ENCODE data around the gene PPTC7.
"Not testable (repeated sequence)": the region's sequence is repeated elsewhere in the genome, so short reads cannot be mapped to it uniquely, and the experiment has no call there.

The PPTC7 gene

DNA sequence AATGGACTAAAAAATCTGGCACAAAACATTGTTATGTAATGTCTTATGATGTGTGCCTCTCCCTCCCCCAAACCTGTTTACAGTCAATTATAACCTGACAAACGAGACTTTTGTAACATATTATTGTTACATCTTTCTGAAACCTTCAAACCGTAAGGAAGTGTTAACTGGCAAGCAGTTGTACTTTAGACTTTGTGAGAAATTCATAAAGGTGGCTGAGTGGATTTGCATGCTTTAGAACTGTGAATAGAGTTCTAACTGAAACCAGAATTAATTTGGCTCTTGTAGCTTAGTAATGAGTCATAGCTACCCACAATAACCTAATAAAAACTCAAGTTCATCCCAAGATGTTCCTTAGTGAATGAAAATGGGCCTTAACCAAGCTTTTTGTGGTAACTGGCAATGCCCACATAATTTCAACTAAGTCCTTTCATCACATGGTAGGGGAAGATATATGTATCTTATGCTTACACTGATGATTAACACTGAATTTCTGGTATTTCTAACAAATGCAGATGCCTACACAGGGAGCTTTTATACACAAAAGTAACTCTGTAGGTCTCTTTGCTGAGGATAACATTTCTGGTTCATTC, 51.3 kb downstream of the PPTC7 start:
- DNase-seq: no peak

DNA sequence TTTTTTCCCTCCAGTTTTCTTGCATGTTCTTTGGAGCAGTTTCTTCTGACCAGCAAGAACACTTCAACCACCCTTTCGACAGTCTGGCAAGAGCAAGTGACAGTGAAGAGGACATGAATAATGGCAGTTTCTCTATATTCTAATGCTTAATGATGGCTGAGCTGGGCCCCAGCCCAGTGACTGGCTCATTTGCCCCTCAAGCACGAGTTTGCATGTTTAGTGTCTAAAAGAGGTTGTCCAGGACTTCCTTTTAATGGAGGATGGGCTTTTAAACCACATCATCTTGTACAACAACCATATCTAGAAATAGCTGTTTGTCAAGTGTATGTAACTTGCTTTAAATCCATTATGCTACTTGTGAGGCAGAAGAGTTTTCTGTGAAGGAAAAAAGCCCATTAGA, 52.6 kb downstream of the PPTC7 start:
- no peak for DNase-seq

DNA sequence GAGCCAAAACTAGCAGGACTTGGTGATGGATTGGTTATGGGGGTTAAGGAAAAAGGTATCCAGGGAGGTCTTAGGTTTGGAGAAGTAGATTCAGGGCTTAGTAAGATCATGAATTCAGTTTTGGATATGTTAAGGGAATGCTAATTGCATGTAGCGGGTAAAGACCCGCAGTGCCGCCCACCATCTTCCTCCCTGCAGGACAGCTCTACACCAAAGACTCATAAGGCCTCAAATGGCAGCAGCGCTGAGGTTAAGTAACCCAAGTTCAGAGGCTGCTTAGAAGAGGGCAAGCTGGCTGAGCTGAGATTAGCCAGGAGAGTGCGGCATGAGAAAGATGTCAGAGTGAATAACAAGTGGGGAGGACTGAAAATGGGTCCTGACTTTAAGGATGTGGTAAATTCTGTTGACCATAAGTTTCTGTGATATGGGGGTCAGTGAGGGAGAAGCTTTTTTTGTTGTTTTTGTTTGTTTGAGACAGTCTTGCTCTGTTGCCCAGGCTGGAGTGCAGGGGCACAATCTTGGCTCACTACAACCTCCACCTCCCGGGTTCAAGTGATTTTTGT, 54.8 kb downstream of the PPTC7 start:
- no peak for DNase-seq

DNA sequence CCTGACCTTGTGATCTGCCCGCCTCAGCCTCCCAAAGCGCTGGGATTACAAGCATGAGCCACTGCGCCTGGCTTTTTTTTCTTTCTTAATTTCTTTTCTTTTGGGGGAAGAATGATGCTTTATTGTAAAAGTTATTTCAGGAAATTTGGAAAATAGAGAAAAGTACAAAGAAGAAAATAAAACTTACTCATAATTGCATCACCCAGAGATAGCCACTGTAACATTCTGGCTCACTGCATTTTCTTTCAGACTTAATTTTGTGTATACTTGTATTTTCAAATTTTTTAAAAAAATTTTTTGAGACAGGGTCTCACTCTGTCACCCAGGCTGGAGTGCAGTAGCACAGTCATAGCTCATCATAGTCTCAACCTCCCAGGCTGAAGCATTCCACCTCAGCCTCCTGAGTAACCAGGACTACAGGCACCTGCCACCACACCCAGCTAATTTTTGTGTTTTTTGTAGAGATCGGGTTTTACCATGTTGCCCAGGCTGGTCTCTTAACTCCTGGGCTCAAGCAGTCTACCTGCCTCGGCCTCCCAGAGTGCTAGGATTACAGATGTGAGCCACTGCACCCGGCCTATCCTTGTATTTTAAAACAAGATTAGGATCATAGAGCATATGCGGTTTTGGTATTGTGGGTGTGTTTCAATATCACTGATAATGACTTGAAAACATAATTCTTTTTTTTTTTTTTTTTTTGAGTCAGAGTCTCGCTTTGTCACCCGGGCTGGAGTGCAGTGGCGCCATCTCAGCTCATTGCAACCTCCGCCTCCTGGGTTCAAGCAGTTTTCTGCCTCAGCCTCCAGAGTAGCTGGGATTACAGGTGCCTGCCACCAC, 62.0 kb downstream of the PPTC7 start:
- not testable (repeated sequence) for DNase-seq

DNA sequence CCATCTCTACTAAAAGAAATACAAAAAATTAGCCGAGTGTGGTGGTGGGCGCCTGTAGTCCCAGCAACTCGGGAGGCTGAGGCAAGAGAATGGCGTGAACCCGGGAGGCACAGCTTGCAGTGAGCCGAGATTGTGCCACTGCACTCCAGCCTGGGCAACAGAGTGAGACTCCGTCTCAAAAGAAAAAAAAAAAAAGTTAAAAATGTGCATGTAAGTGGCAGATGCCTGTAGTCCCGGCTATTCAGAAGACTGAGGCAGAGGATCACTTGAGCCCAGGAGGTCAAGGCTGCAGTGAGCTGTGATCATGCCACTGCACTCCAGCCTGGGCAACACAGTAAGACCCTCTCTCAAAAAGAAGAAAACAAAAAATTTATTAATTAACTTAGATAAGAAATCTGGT, 65.1 kb downstream of the PPTC7 start:
- not testable (repeated sequence) for DNase-seq

DNA sequence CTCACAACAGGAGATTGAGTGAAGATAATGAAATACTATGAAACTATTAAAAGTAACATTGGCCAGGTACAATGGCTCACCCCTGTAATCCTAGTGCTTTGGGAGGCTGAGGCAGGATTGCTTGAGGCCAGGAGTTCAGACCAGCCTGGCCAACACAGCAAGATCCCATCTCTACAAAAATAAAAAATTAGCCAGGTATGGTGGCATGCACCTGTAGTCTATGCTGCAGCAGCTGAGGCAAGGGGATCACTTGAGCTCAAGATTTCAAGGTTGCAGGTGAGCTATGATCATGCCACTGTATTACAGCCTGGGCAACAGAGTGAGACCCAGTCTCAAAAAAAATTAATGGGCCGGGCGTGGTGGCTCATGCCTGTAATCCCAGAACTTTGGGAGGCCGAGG, 66.1 kb downstream of the PPTC7 start:
- no peak for DNase-seq

DNA sequence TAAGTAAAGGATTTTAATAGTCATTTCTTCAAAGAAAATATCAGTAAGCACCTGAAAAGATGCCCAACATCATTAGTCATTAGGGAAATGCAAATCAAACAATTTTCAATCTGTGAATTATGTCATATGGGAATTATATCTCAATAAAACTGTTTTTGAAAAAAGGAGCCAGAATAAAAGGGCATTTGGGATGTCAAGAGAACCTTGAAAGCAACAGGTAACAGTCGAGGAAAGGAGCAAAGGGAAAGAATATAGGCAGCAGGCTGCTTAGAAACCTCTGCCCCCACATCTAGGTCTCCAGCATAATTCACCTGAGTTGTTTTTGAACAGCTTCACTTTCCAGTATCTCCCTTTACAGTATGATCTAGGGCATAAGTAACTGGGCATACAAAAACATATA, 68.8 kb downstream of the PPTC7 start:
- no peak for DNase-seq

DNA sequence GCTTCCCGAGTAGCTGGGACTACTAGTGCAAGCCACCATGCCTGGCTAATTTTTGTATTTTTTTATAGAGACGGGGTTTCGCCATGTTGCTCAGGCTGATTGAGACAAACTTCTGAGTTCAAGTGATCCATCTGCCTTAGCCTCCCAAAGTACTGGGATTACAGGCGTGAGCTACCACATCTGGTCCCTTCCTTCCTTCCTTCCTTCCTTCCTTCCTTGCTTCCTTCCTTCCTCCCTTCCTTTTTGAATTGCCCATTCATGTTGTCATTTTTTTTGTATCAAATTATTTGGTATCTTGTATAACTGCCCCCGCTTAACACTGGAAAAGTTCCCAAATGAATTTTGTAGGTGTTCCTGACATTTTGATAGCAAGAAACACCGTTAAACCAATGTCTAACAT, 69.3 kb downstream of the PPTC7 start:
- DNase-seq: no peak

DNA sequence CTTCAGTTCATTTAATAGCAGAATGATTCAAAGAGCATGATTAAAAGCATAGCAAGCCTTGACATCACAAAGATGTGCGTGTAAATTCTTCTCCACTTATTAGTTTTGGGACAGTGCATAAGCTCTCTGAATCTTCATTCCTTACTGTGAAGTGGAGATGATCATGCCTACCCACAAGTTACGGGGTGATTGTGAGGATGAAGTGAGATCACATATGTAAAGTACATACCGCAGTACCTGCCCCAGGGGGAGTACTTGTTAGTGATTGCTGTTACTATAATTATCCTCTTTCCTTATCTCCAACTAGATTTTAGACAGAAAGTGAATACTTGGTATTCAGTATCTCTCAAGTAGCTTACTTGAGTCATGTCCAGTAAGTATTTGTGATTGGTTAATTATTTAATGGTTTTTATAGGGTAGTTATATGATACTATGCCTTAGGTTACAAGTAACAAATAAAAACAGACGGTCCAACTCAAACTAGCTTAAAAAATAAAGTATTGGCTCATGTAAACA, 75.0 kb downstream of the PPTC7 start:
- DNase-seq: peak; percentile 20

DNA sequence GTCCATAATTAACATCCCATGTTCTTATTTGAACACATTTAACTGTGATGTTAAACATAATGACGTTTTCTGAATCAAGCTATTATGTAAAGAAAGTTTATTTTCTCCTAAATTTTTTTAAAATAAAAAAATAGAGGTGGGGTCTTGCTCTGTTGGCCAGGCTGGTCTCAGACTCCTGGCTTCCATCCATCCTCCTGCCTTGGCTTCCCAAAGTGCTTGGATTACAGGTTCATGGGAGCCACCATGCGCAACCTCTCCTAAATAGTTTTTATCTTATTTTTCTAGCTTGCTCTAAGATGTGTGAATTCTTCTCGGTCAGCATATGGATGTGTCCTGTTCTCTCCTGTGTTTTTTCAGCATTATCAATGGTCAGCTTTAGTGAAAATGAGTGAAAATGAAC, 77.8 kb downstream of the PPTC7 start:
- DNase-seq: no peak

DNA sequence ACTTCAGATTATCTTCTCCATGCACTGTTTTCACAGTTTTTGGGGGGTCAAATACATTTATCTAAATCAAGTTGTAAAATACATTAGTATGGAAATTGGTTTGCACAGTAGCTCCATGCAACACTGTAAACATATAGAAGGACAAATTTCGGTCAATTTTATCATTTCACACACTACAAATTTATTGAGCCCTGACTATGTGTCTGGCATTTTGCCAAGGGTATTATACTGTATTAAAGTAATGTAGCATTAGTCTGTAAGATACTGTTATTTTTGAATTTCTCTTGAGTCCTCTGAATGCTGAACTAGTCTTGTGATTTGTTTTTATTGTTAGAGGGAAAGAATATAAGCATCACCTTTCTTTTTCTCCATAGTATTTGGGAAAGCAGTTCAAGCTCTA, 79.7 kb downstream of the PPTC7 start:
- no peak for DNase-seq

DNA sequence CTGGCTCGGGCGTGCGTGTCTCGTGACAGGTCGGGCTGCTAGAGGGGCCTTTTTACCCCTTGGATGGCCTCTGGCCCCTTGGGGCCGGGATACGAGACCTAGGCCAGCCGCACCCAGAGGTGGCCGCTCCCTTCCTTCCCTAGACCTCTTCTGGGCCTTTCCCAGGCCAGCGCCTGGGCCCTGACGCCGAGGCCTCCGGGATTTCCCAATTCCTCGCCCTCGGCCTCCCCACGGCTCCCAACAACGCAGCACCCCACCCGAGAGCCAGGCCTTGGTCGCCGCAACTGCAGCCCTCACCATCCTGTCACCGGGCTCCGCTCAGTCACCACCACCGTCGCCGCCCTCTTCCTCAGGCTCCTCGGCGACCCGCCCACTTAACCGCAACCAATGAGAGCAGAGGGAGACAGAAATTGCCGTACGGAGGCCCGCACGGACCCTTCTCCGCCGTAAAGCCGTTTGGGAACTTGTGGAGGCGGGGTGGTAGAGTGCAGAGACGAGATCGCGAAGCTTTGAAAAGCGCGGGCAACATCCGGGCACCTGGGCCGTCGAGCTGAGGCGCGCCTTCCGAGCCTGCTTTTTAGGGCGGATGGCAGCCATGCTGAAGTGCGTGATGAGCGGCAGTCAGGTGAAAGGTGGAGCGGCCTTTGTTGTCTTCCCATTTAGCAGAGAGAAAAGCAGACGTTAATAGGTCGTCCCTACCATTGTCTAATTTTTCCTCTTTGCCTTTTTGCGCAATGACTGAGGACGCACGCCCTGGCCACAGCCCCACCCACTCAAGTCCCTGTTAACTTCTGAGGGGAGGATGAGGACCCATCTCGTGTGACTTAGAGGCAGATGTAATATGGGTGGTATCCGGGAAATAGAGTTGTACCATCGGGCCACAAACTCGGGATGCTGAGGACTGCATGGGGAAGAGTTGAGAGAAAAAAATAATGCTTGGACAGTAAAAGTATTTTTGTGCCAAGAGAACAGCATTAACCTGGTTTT, 81.1 kb downstream of the PPTC7 start, which contains the start of the genes RAD9B and VPS29:
TSS of gene RAD9B (plus strand) at position 580 of the 987 bp plus-strand sequence. CDS start at position 587, 7 bp downstream.
TSS of gene VPS29 (minus strand) at position 360 of the 987 bp plus-strand sequence. CDS start at position 300, 60 bp downstream.
- peak; percentile 98 for DNase-seq

DNA sequence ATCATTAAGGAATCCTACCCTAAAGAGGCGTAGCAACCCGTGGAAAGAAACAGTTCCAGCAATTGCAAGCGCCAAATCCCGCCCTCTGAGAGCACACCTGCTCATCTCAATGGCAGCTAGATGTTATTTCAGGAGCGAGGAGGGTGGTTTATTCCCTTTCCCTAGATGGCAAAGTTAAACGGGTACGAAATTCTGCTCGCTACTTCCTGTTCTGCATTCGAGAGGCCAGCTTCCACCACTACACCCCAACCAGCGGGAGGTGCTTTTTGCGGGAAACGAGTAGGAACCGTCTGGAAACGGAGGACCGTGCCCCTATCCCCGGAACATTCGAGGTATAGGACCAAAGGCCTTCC, 81.7 kb downstream of the PPTC7 start:
- no peak for DNase-seq

DNA sequence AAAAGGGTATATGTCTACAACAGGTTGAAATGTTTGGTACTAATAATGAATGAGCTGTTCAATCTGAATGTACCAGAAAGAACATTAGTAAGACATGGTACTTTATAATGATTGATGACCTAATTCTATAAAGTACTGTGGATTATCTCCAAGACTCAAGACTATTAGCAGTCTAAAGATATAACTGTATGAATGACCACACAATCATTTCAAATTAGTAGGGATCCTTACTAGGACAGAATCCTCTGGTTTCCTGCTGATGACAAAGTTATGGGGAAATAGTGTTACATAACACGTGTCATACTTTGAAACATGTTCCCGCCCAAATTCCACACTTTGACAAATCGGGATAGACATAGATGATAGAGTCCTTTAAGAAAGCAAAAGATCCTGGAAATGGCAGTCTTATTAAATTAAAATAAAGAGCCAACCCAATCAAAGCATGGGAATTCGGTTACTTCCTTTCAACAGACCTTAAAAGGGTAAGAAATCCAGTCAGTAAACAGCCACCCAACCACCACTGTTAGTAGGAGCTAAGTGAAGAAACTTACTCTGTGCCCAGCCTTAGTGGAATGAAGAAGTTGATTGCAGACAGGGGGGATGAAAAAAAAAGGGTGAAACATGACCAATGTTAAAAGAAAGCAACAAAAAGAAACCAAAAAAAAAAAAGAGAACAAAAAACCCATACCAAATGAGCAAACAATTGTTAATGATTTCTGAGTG, 84.0 kb downstream of the PPTC7 start:
- no peak for DNase-seq
